HG03175 (cell line): ENCODE results near the gene LRRC42.
"Not testable (repeated sequence)": the region's sequence is repeated elsewhere in the genome, so short reads cannot be mapped to it uniquely, and the experiment has no call there.

ENCODE experiments used
- ATAC-seq: cut with Tn5 transposase; IDR thresholded peaks from one replicate; pipeline ENCODE4 v1.9.1; 2021; ENCODE audit warnings: mild to moderate bottlenecking, moderate library complexity; ENCODE audit not compliant: unreplicated experiment

LRRC42 gene

GRCh38 chr1:53967409-53968124 is 21.4 kb downstream of the LRRC42 start:
- no peak for ATAC-seq

GRCh38 chr1:53968125-53968513 is 22.0 kb downstream of the LRRC42 start:
- no peak for ATAC-seq

GRCh38 chr1:53969323-53969722 is 23.2 kb downstream of the LRRC42 start:
- not testable (repeated sequence) for ATAC-seq

GRCh38 chr1:53971718-53972117 is 25.6 kb downstream of the LRRC42 start:
- no peak for ATAC-seq

GRCh38 chr1:53975861-53976260 is 29.7 kb downstream of the LRRC42 start:
- ATAC-seq, result no peak

- no peak for ATAC-seq
Observed at GRCh38 chr1:53979712-53980450, 33.7 kb downstream of the LRRC42 start.

- ATAC-seq, result no peak
Observed at GRCh38 chr1:53981220-53981619, 35.1 kb downstream of the LRRC42 start.

GRCh38 chr1:53982034-53982762 is 36.0 kb downstream of the LRRC42 start:
- no peak for ATAC-seq

- no peak for ATAC-seq
Observed at GRCh38 chr1:53982763-53983104, 36.6 kb downstream of the LRRC42 start.

- ATAC-seq, result no peak
Observed at GRCh38 chr1:53984726-53985125, 38.6 kb downstream of the LRRC42 start.

- no peak for ATAC-seq
Observed at GRCh38 chr1:53986458-53986857, 40.3 kb downstream of the LRRC42 start.

- no peak for ATAC-seq
Observed at GRCh38 chr1:53987880-53988279, 41.7 kb downstream of the LRRC42 start.

GRCh38 chr1:53992085-53992874 is 46.1 kb downstream of the LRRC42 start:
- ATAC-seq, result no peak

GRCh38 chr1:53994516-53994915 is 48.4 kb downstream of the LRRC42 start:
- not testable (repeated sequence) for ATAC-seq

- ATAC-seq, result no peak
Observed at GRCh38 chr1:53995683-53996082, 49.5 kb downstream of the LRRC42 start.

- ATAC-seq, result no peak
Observed at GRCh38 chr1:53998223-53998622, 52.1 kb downstream of the LRRC42 start.

- no peak for ATAC-seq
Observed at GRCh38 chr1:53999920-54000319, 53.8 kb downstream of the LRRC42 start.

GRCh38 chr1:54001591-54001990 is 55.4 kb downstream of the LRRC42 start:
- no peak for ATAC-seq

GRCh38 chr1:54002544-54003248 is 56.5 kb downstream of the LRRC42 start:
- no peak for ATAC-seq

GRCh38 chr1:54003249-54003646 is 57.1 kb downstream of the LRRC42 start:
- ATAC-seq, result no peak
